SK-N-SH (cell line): Measurements from ENCODE around the gene ABI1. TPM values are rescaled to one million over a fixed set of nuclear protein-coding genes. Genes with fewer than 3 reads are reported as not detected.

Experiments used
- CTCF ChIA-PET: fragments of 300-600, 350-600 bp; formaldehyde crosslinking; extraction: SDS; loops from one replicate; lab custom pipeline; 2021; lab: Yijun Ruan, JAX
- POLR2A ChIA-PET: fragments of 350-600 bp; sonication (Branson Sonifier 250); formaldehyde crosslinking; extraction: SDS; loops from one replicate; lab custom pipeline; 2020; ENCODE audit warnings: antibody characterized with exemption, inconsistent platforms; lab: Yijun Ruan, JAX
- DNase-seq: peaks from one replicate; pipeline ENCODE4 v3.0.0; 2012
- H2AFZ ChIP-seq: fragments of 200-600 bp; sonication (generic); 2 replicates; pipeline ENCODE4 v1.8.1; 2016; ENCODE audit warnings: antibody characterized with exemption, mild to moderate bottlenecking, low read depth
- H3F3A ChIP-seq: fragments of 200-600 bp; sonication (generic); replicated peaks from 2 replicates; pipeline ENCODE3; 2016; ENCODE audit warnings: antibody characterized with exemption, mild to moderate bottlenecking; ENCODE audit not compliant: insufficient read depth
- H3K27ac ChIP-seq, 2 experiments: fragments of 200-500 bp in 1 of 2; fragments of 200-600 bp in 1 of 2; sonication (Bioruptor generic) in 1 of 2; sonication (generic), shearing (Covaris generic) in 1 of 2; 2 replicates each; pipeline versions ENCODE4 v1.5.1 to v1.6.1; 2014 to 2016; ENCODE audit warnings: low read depth in 2 of 2, inconsistent platforms in 1 of 2, low read length in 1 of 2, mild to moderate bottlenecking in 1 of 2, mixed read lengths in 1 of 2
- H3K27me3 ChIP-seq: fragments of 200-600 bp; sonication (generic), shearing (Covaris generic); 2 replicates; pipeline ENCODE4 v1.6.1; 2016; ENCODE audit warnings: mixed run types; ENCODE audit not compliant: insufficient read depth
- H3K36me3 ChIP-seq, 2 experiments: fragments of 200-500 bp in 1 of 2; fragments of 200-600 bp in 1 of 2; sonication (Bioruptor generic) in 1 of 2; sonication (generic) in 1 of 2; replicated peaks in 1 of 2; 2 replicates each; pipeline versions ENCODE3 to v1.5.1; 2014 to 2016; ENCODE audit warnings: low read length in 1 of 2, mild to moderate bottlenecking in 1 of 2; ENCODE audit not compliant: insufficient read depth in 2 of 2, control insufficient read depth in 1 of 2
- H3K4me1 ChIP-seq, 2 experiments: fragments of 200-500 bp in 1 of 2; fragments of 200-600 bp in 1 of 2; sonication (Bioruptor generic) in 1 of 2; sonication (generic), shearing (Covaris generic) in 1 of 2; 2 replicates each; pipeline versions ENCODE4 v1.5.1 to v1.6.1; 2014 to 2016; ENCODE audit warnings: low read depth in 1 of 2, low read length in 1 of 2, mixed run types in 1 of 2; ENCODE audit not compliant: insufficient read depth in 2 of 2, control insufficient read depth in 1 of 2
- H3K4me2 ChIP-seq: fragments of 200-600 bp; sonication (generic), shearing (Covaris generic); 2 replicates; pipeline ENCODE4 v1.6.1; 2017; ENCODE audit warnings: mixed run types
- H3K4me3 ChIP-seq, 2 experiments: fragments of 200-500 bp in 1 of 2; fragments of 200-600 bp in 1 of 2; sonication (Bioruptor generic) in 1 of 2; sonication (generic), shearing (Covaris generic) in 1 of 2; 2 replicates each; pipeline versions ENCODE4 v1.5.1 to v1.8.1; 2014 to 2016; ENCODE audit warnings: low read depth in 2 of 2, inconsistent platforms in 1 of 2, low read length in 1 of 2, mild to moderate bottlenecking in 1 of 2, mixed read lengths in 1 of 2, moderate library complexity in 1 of 2
- H3K79me2 ChIP-seq: fragments of 200-600 bp; sonication (generic); 2 replicates; pipeline ENCODE4 v1.8.1; 2017; ENCODE audit warnings: mild to moderate bottlenecking; ENCODE audit not compliant: insufficient read depth
- H3K9ac ChIP-seq: fragments of 200-600 bp; sonication (generic); 2 replicates; pipeline ENCODE4 v1.6.1; 2017; ENCODE audit warnings: mixed run types
- H3K9me2 ChIP-seq: fragments of 200-600 bp; sonication (generic); 2 replicates; pipeline ENCODE4 v1.6.1; 2017; ENCODE audit warnings: mixed run types
- H3K9me3 ChIP-seq: fragments of 200-600 bp; sonication (generic); 2 replicates; pipeline ENCODE4 v1.6.1; 2017; ENCODE audit warnings: mixed run types, mild to moderate bottlenecking, moderate library complexity
- H4K20me1 ChIP-seq: fragments of 200-600 bp; sonication (generic); 2 replicates; pipeline ENCODE4 v1.6.1; 2017; ENCODE audit warnings: mild to moderate bottlenecking, mixed run types; ENCODE audit not compliant: insufficient read depth
- CHD2 ChIP-seq: fragments of 150-350 bp; IDR thresholded peaks from 2 replicates; pipeline ENCODE4 v1.6.1; 2018; ENCODE audit warnings: low read length; ENCODE audit not compliant: partially characterized antibody
- ELF1 ChIP-seq: IDR thresholded peaks from 2 replicates; pipeline ENCODE4 v1.4.0; 2012
- EZH2phosphoT487 ChIP-seq: fragments of 200-600 bp; sonication (generic); IDR thresholded peaks from 2 replicates; pipeline ENCODE4 v1.6.1; 2017; ENCODE audit warnings: low read depth, mixed run types, mild to moderate bottlenecking, antibody characterized with exemption, moderate library complexity, borderline replicate concordance
- FOSL2 ChIP-seq: IDR thresholded peaks from 2 replicates; pipeline ENCODE4 v1.4.0; 2012; ENCODE audit warnings: low read depth, mild to moderate bottlenecking, moderate library complexity, borderline replicate concordance
- FOXJ3 ChIP-seq: sonication (generic); formaldehyde crosslinking; IDR thresholded peaks from 2 replicates; pipeline ENCODE4 v1.5.1; 2020; ENCODE audit warnings: mild to moderate bottlenecking, missing genetic modification reagents
- GABPA ChIP-seq: IDR thresholded peaks from 2 replicates; pipeline ENCODE4 v1.4.0; 2012; ENCODE audit warnings: low read depth, mild to moderate bottlenecking
- JUND ChIP-seq: IDR thresholded peaks from 2 replicates; pipeline ENCODE4 v1.4.0; 2012
- MEF2A ChIP-seq: IDR thresholded peaks from 2 replicates; pipeline ENCODE4 v1.4.0; 2012; ENCODE audit warnings: low read depth, borderline replicate concordance
- MXI1 ChIP-seq: IDR thresholded peaks from 2 replicates; pipeline ENCODE4 v1.6.1; 2012; ENCODE audit warnings: mild to moderate bottlenecking, low read depth, low read length, improper control_type of control experiment
- NFIC ChIP-seq: IDR thresholded peaks from 2 replicates; pipeline ENCODE4 v1.4.0; 2012; ENCODE audit warnings: borderline replicate concordance
- NRF1 ChIP-seq: IDR thresholded peaks from 2 replicates; pipeline ENCODE4 v1.6.1; 2012; ENCODE audit warnings: low read depth, mild to moderate bottlenecking, low read length
- POLR2AphosphoS5 ChIP-seq: IDR thresholded peaks from 2 replicates; pipeline ENCODE4 v1.6.1; 2012; ENCODE audit warnings: low read depth, low read length
- RAD21 ChIP-seq: IDR thresholded peaks from 2 replicates; pipeline ENCODE4 v1.6.1; 2012; ENCODE audit warnings: mild to moderate bottlenecking, low read length
- RCOR1 ChIP-seq: fragments of 150-350 bp; IDR thresholded peaks from 2 replicates; pipeline ENCODE4 v1.6.1; 2017; ENCODE audit warnings: antibody characterized with exemption, low read length
- RFX5 ChIP-seq: IDR thresholded peaks from 2 replicates; pipeline ENCODE4 v1.6.1; 2012; ENCODE audit warnings: mild to moderate bottlenecking, improper control_type of control experiment, low read length
- RXRA ChIP-seq: IDR thresholded peaks from 2 replicates; pipeline ENCODE4 v1.4.0; 2012; ENCODE audit warnings: low read depth, mild to moderate bottlenecking, borderline replicate concordance
- SIN3A ChIP-seq: IDR thresholded peaks from 2 replicates; pipeline ENCODE4 v1.6.1; 2012; ENCODE audit warnings: low read depth, mild to moderate bottlenecking, low read length, moderate library complexity, borderline replicate concordance
- SMC3 ChIP-seq: IDR thresholded peaks from 2 replicates; pipeline ENCODE4 v1.6.1; 2012; ENCODE audit warnings: low read depth, low read length, improper control_type of control experiment
- TAF1 ChIP-seq: IDR thresholded peaks from 2 replicates; pipeline ENCODE4 v1.6.1; 2012; ENCODE audit warnings: low read depth, mild to moderate bottlenecking, low read length, moderate library complexity, borderline replicate concordance
- TCF12 ChIP-seq: IDR thresholded peaks from 2 replicates; pipeline ENCODE4 v1.4.0; 2012
- TEAD4 ChIP-seq: IDR thresholded peaks from 2 replicates; pipeline ENCODE4 v1.4.0; 2012; ENCODE audit warnings: mild to moderate bottlenecking, borderline replicate concordance; ENCODE audit not compliant: insufficient read depth
- YY1 ChIP-seq: IDR thresholded peaks from 2 replicates; pipeline ENCODE4 v1.4.0; 2012; ENCODE audit warnings: low read depth, mild to moderate bottlenecking
- WGBS: methylation state at CpG from one replicate; pipeline ENCODE4 v1.1.6; 2017; ENCODE audit warnings: low lambda C conversion rate; 5-methylcytosine and 5-hydroxymethylcytosine counted together
- polyA plus RNA-seq, 3 experiments: library from polyadenylated mRNA; depleted of rRNA; stranded (reverse); fragments of >200 nt; gene quantifications; 2 replicates each; pipeline ENCODE4 v1.2.3, GENCODE V29; 2012
- TF ChIP-seq, protein P1 (sequence below): fragments of 150-350 bp; IDR thresholded peaks from 2 replicates; pipeline ENCODE4 v1.6.1; 2016; ENCODE audit warnings: mild to moderate bottlenecking, low read depth, low read length
- TF ChIP-seq, protein P2 (sequence below): fragments of 200-600 bp; sonication (generic); IDR thresholded peaks from 2 replicates; pipeline ENCODE4 v1.6.1; 2017; ENCODE audit warnings: antibody characterized with exemption, mild to moderate bottlenecking, moderate library complexity
- TF ChIP-seq, protein P3 (sequence below): IDR thresholded peaks from 2 replicates; pipeline ENCODE4 v1.4.0; 2012; ENCODE audit warnings: low read depth, borderline replicate concordance

The ABI1 gene
- polyA plus RNA-seq, 1 of the 3 experiments (the other 2 are of a cell fraction): 36.7 TPM

DNA sequence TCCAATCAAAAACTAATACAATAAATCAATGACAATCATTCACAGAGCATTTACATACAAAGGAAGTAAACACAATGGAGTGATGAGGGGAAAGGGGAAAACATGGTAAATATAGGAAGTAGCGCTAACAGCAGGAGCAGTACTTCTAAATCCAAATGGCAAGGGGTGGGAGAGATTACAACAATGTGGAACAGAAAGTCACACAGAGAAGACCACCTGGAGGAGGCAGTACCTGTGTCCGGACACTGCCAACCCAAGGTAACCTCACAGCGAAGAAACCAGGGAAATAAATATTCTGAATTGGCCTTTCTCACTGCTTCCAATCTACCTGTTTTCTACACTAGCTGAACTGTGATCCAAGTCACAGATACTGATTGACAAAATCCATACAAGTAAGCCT lies 58.2 kb downstream of the ABI1 start:
- Histone ChIP-seq H3K9me2 (no peaks in the 10 kb centered on the region), H3K9ac (no peak overlapping the region), H3K4me1 (0 out of 4 replicates have a peak, but pooled peaks cover 0 to 6% of the 10 kb centered on the region in 2 experiments), H3K4me2 (no peak overlapping the region), H3F3A (peaks cover 14% of the 10 kb centered on the region), H3K36me3 (no peaks in the 10 kb centered on the region), H3K27ac (no peak overlapping the region), H3K79me2 (peaks cover 85% of the 10 kb centered on the region), H3K27me3 (no peaks in the 10 kb centered on the region), H4K20me1 (peaks cover 71% of the 10 kb centered on the region), H3K4me3 (no peak overlapping the region), H3K9me3 (no peaks in the 10 kb centered on the region), H2AFZ (no peak overlapping the region)
- no peak for TF ChIP-seq ELF1
- no peak for TF ChIP-seq TAF1
- no peak for TF ChIP-seq RAD21
- TF ChIP-seq NFIC: no peak
- no peak for TF ChIP-seq MXI1
- no peak for TF ChIP-seq CHD2
- no peak for TF ChIP-seq SIN3A
- TF ChIP-seq NRF1: no peak
- TF ChIP-seq, protein P1, sequence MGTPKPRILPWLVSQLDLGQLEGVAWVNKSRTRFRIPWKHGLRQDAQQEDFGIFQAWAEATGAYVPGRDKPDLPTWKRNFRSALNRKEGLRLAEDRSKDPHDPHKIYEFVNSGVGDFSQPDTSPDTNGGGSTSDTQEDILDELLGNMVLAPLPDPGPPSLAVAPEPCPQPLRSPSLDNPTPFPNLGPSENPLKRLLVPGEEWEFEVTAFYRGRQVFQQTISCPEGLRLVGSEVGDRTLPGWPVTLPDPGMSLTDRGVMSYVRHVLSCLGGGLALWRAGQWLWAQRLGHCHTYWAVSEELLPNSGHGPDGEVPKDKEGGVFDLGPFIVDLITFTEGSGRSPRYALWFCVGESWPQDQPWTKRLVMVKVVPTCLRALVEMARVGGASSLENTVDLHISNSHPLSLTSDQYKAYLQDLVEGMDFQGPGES: no peak
- no peak for TF ChIP-seq JUND
- no peak for TF ChIP-seq TEAD4
- no peak for TF ChIP-seq FOXJ3 (CRISPR knock-in tag)
- no peak for TF ChIP-seq YY1
- no peak for TF ChIP-seq RFX5
- no peak for TF ChIP-seq RXRA
- no peak for TF ChIP-seq FOSL2
- TF ChIP-seq GABPA: no peak
- TF ChIP-seq, protein P2, sequence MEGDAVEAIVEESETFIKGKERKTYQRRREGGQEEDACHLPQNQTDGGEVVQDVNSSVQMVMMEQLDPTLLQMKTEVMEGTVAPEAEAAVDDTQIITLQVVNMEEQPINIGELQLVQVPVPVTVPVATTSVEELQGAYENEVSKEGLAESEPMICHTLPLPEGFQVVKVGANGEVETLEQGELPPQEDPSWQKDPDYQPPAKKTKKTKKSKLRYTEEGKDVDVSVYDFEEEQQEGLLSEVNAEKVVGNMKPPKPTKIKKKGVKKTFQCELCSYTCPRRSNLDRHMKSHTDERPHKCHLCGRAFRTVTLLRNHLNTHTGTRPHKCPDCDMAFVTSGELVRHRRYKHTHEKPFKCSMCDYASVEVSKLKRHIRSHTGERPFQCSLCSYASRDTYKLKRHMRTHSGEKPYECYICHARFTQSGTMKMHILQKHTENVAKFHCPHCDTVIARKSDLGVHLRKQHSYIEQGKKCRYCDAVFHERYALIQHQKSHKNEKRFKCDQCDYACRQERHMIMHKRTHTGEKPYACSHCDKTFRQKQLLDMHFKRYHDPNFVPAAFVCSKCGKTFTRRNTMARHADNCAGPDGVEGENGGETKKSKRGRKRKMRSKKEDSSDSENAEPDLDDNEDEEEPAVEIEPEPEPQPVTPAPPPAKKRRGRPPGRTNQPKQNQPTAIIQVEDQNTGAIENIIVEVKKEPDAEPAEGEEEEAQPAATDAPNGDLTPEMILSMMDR: no peak
- no peak for DNase-seq
- ChIA-PET POLR2A (no interaction called here), CTCF (no interaction called here)
- WGBS: 96% methylated on average over 3 of the region's 3 CpGs

DNA sequence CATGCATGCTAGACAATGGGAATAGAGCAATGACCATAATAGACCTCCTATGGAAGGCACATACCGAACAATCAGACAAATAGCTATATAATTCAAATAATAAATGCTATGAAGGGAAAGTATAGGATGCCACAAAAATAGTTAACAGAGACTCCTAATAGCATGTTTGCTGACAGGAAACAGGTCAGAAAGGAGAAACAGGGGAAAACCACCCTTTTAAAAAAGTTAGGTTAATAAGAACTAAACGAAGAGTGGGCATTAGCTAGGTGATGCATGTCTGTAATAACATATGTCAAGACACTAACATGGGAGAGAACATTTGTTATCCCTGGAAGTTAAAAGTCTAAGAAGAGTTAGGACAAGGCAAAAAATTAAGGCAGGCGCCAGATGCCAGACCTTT lies 58.9 kb downstream of the ABI1 start:
- no peak overlapping the region for H3K27ac ChIP-seq
- no peaks in the 10 kb centered on the region for H3K9me3 ChIP-seq
- H3K27me3 ChIP-seq: no peaks in the 10 kb centered on the region
- no peaks in the 10 kb centered on the region for H3K36me3 ChIP-seq
- DNase-seq: no peak
- no peaks in the 10 kb centered on the region for H3K9me2 ChIP-seq
- H3K4me3 ChIP-seq: no peak overlapping the region
- no peak overlapping the region for H3K9ac ChIP-seq
- H3K79me2 ChIP-seq: peaks cover 87% of the 10 kb centered on the region
- H3F3A ChIP-seq: peaks cover 14% of the 10 kb centered on the region
- WGBS: 91% methylated on average over 3 of the region's 3 CpGs
- 0 out of 4 replicates have a peak, but pooled peaks cover 0 to 6% of the 10 kb centered on the region in 2 experiments for H3K4me1 ChIP-seq
- POLR2A ChIA-PET: no interaction called here
- H3K4me2 ChIP-seq: no peak overlapping the region
- CTCF ChIA-PET: no interaction called here
- TF ChIP-seq, protein P2: no peak
- no peak for TF ChIP-seq RCOR1
- TF ChIP-seq TEAD4: no peak
- TF ChIP-seq, protein P3, sequence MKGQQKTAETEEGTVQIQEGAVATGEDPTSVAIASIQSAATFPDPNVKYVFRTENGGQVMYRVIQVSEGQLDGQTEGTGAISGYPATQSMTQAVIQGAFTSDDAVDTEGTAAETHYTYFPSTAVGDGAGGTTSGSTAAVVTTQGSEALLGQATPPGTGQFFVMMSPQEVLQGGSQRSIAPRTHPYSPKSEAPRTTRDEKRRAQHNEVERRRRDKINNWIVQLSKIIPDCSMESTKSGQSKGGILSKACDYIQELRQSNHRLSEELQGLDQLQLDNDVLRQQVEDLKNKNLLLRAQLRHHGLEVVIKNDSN: no peak
- no peak for TF ChIP-seq YY1
- TF ChIP-seq FOXJ3 (CRISPR knock-in tag): no peak
- TF ChIP-seq SMC3: no peak
- no peak for TF ChIP-seq NRF1
- TF ChIP-seq RFX5: no peak
- no peak for TF ChIP-seq EZH2phosphoT487
- TF ChIP-seq NFIC: no peak
- TF ChIP-seq TCF12: no peak
- no peak for TF ChIP-seq MEF2A
- TF ChIP-seq POLR2AphosphoS5: no peak
- peaks cover 71% of the 10 kb centered on the region for H4K20me1 ChIP-seq
- no peak overlapping the region for H2AFZ ChIP-seq
